NOMO-1 treated with dmso at 0.1 percent for 144 hours (cell line): Measurements from ENCODE around the gene GARIN1A.
"Not testable (repeated sequence)": the region's sequence is repeated elsewhere in the genome, so short reads cannot be mapped to it uniquely, and the experiment has no call there.

Source experiments
- DNase-seq: peaks from one replicate; lab custom pipeline; 2025; ENCODE audit not compliant: unreplicated experiment; lab: John Stamatoyannopoulos, UW

GARIN1A gene

DNA sequence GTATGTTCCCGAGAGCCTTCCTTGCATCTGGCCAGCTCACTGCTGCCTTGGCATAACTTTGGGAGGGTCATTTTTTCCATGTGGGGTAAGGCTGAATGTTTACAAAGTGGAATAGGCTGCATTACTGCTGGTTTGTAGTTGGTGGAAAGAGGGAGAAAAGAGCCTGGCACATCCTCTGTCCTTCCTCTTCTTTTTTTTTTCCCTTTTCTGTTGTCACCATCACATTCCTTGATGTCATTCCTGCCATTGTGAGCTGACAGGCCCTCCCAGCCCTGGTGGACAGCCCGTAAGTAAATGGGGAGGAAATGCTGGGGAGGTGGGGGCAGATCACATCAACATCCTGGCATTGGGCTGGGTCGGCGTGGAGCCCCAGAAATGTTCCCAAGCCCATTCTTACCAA lies at the start of gene GARIN1A:
GARIN1A (plus strand) TSS at position 301 of the 400 bp plus-strand sequence. CDS start 106 bp downstream, outside the sequence.
- no peak for DNase-seq

DNA sequence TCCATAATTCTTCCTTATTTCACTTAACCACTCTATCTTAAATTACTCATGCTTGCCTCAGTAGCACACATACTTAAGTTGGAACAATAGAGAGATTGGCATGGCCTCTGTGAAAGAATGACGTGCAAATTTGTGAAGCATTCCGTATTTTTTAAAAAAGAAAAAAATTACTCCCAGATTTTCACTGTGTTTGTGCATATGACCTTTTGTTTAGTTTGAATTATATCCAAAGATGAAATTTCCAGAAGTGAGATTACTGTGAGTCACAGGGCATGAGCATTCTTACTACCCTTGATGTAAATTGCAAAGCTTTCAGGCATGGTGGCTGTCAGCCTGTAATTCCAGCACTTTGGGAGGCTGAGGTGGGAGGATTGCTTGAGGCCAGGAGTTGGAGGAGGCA lies 45.0 kb upstream of the GARIN1A start:
- not testable (repeated sequence) for DNase-seq

DNA sequence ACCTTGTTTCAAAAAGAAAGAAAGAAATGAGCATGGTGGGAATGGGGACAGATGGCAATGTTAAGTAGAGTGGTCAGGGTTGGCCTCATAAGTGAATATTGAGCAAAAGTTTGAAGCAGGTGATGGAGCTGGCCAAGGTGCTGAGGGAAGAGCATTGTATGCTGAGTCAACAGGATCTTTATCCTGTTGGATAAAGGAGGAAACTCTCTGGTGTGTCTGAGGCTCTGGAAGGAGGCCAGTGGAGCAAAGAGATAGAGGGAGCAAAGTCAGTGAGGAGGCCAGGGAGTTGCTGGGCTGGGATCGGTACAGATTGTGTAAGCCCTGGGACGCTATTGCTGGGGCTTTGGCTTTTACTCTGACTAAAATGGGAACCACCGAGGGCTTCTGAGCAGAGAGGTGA lies 38.2 kb upstream of the GARIN1A start:
- not testable (repeated sequence) for DNase-seq

DNA sequence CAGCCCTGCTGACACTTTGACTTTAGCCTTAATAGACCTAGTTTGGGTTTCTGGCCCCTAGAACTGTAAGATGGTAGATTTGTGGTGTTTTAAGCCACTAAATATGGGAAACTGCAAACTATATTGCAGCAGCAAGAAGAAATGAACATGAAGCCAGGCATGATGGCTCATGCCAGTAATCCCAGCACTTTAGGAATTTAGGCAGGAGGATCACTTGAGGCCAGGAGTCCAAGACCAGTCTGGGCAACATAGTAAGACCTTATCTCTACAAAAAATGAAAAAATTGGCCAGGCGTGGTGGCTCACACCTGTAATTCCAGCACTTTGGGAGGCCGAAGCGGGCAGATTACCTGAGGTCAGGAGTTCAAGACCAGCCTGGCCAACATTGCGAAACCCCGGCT lies 26.9 kb upstream of the GARIN1A start:
- not testable (repeated sequence) for DNase-seq

DNA sequence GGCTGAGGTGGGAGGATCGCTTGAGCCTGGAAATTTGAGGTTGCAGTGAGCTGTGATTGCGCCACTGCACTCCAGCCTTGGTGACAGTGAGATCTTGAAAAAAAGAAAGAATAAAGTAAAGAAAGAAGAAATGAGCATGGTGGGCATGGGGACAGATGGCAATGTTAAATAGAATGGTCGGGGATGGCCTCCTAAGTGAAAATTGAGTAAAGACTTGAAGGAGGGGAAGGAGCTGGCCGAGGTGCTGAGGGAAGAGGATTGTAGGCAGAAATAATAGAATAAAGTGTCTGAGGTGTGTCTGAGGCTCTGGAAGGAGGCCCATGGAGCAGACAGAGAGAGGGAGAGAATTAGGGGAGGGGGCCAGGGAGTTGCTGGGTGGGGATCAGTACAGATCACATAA lies 26.2 kb upstream of the GARIN1A start:
- DNase-seq = not testable (repeated sequence)

DNA sequence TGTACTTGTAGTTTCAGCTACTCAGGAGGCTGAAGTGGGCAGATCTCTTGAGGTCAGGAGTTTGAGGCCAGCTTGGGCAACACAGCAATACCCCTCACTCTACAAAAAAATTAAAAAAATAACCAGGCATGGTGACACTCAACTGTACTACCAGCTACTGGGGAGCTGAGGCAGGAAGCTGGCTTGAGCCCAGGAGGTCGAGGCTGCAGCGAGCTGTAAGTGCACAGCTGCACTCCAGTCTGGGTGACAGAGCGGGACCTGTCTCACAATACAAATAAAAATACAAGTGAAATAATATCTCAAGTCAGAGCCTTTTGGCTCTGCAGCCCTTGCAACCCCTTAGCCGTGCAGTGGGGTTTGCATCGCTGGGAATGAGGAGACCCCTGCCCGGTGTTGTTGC lies 25.2 kb upstream of the GARIN1A start:
- not testable (repeated sequence) for DNase-seq

DNA sequence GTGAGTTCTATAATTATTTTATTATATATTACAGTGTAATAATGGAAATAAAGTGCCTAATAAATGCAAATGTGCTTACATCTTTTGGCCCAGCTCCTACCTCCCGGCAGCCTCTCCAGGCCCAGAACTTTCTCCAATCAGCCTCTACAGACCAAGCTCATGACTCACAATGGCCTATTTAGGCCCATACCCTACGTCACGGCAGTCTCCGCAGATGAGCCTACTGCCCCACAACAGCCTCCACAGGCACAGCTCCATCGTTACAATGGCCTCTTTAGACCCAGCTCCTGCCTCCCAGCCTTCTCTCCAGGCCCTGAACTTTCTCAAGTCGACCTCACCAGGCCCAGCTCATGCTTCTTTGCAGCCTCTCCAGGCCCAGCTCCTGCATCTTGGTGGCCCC lies 21.0 kb upstream of the GARIN1A start:
- not testable (repeated sequence) for DNase-seq

DNA sequence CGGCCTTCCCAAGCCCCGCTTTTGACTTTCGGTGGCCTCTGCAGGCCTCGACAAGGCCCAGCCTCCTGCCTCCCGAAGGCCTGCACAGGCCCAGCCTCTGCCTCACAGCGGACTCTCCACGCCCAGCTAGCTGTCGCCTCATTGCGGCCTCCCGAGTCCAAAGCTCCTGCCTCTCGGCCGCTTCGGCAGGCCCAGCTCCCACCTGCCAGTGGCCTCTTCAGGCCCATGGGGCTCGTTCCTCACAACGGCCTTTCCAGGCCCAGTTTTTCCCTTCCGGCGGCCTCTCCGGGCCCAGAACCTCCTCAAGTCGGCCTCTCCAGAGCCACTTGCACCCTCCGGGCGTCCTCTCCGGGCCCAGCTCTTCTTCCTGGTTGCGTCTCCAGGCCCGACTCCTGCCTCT lies 19.5 kb upstream of the GARIN1A start:
- not testable (repeated sequence) for DNase-seq

DNA sequence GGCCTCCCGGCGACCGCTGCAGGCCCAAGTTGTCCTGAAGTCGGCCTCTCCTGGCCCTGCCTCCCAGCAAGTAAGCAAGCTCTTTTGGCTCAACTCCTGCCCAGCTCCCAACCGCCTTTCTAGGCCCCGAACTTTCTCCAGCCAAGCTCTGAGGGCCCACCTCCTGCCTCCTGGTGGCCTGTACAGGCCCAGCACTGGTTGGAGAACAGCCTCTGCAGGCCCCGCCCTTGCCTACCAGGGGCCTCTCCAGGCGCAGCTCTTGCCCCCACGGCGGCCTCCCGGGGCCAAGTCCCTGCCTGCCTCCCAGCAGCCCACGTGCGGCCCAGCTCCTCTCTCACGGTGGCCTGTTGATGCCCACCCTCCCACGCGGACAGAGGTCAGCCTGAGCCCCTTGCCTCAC lies 18.9 kb upstream of the GARIN1A start:
- DNase-seq = not testable (repeated sequence)

DNA sequence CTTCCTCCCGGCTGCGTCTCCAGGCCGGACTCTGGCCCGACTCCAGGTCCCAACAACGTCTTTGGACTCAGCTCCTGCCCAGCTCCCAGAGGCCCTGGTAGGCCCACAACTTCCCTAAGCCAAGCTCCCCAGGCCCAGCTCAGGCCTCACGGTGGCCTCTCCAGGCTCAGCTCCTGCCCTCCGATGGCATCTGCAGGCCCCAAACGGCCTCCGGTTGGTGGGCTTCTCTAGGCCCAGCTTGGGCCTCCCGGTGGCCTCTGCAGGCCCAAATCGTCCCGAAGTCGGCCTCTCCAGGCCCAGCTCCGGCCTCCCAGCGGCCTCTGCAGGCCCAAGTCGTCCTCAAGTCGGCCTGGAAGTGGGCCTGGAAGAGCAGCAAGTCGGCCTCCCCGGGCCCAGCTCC lies 18.0 kb upstream of the GARIN1A start:
- not testable (repeated sequence) for DNase-seq

DNA sequence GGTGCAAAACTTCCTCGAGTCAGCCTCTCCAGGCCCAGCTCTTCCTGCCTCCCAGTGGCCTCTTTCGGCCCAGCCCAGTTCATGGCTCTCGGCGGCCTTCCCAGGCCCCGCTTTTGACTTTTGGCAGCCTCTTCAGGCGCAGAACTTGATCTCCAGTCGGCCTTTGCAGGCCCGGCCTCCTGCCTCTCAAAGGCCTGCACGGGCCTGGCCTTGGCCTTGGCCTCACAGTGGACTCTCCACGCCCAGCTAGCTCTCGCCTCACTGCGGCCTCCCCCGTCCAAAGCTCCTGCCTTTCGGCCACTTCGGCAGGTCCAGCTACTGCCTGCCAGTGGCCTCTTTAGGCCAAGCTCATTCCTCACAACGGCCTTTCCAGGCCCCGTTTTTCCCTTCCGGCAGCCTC lies 17.6 kb upstream of the GARIN1A start:
- DNase-seq = not testable (repeated sequence)

DNA sequence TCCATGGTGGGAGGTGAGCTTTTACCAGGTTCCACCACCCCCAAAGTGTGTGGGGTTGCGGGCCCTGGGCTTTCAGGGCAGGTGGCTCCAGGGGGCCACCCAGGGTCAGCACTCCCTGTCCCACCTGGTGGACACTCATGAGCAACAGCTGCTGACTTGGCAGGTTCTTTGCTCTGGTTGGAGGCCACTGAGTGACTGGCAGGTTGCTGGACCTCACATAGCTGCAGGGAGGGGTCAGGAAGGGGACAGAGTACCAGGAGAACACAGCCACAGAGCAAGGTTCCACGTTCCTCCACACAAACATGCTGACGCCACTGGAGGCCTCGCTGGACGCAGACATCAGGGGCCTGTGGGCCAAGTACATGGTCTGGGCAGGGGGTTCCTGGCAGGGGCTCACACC lies 13.7 kb upstream of the GARIN1A start:
- DNase-seq = not testable (repeated sequence)

DNA sequence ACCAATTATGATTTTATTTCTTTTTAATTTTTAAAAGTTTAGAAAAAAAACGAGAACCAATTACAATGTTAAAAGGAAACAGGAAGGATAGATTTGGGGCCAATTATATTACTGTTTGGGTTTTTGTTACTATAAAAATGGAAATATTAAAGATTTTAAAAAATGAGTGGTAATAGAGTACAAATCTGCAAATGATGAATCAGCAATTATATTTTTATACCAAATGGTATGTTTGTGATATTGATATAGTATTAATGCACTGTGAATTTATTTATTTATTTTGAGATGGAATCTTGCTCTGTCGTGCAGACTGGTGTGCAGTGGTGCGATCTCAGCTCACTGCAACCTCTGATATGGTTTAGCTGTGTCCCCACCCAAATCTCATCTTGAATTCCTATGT lies 11.5 kb upstream of the GARIN1A start:
- no peak for DNase-seq

DNA sequence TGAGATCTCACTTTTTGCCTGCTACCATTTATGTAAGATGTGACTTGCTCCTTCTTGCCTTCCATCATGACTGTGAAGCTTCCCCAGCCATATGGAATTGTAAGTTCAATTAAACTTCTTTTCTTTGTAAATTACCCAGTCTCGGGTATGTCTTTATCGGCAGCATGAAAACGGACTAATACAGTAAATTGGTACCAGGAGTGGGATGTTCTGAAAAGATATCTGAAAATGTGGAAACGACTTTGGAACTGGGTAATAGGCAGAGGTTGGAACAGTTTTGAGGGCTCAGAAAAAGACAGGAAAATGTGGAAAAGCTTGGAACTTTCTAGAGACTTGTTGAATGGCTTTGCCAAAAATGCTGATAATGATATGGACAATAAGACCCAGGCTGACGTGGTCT lies 10.6 kb upstream of the GARIN1A start:
- DNase-seq = no peak

DNA sequence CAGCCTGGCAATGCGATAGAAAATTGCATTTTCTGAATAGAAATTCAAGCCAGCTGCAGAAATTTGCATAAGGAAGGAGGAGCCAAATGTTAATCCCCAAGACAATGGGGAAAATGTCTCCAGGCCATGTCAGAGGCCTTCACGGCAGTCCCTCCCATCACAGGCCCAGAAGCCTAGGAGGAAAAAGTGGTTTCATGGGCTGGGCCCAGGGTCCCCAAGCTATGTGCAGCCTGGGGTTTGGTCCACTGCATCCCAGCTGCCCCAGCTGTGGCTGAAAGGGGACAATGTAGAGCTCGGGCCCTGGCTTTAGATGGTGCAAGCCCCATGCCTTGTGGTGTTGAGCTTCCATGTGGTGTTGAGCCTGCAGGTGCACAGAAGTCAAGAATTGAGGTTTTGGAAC lies 10.0 kb upstream of the GARIN1A start:
- DNase-seq = no peak

DNA sequence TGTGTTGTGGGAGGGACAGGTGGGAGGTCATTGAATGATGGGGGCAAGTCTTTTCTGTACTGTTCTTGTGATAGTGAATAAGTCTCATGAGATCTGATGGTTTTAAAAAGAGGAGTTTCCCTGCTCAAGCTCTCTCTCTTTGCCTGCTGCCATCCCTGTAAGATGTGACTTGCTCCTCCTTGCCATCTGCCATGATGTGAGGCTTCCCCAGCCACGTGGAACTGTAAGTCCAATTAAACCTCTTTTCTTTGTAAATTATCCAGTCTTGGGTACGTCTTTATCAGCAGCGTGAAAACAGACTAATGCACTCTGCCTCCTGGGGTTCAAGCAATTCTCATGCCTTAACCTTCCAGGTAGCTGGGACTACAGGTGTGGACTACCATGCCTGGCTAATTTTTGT lies 8.9 kb upstream of the GARIN1A start:
- not testable (repeated sequence) for DNase-seq

DNA sequence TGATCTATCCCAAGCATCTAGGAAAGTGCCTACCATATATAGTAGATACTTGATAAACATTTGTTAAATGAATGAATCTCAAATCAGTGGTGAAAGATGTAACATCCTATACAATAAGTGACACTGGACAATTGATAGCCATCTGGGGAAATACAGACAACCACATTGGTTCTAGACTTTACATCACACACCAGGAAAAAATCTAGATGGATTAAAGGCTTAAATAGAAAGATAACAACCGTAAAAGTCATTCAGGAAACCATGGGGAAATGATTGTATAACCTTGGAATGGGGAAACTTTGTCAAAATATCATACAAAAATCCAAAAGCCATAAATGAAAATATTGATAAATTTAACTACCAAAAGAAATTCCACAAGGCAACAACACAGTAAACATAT lies 7.0 kb upstream of the GARIN1A start:
- no peak for DNase-seq

DNA sequence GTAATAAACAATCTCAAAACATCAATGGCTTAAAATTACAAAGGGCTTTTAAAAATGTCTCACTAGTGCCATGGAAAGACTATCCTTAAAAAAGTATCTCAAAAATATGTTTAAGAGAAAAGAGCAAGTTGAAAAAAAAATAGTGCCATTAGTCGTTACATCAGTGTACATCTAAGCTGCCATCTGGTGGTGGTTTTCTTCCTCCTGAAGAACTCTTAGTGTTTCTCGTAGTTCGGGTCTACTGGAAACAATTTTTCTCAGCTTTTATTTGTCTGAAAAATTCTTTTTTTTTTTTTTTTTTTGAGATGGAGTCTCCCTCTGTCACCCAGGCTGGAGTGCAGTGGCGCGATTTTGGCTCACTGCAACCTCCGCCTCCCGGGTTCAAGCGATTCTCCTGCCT lies 5.9 kb upstream of the GARIN1A start:
- no peak for DNase-seq

DNA sequence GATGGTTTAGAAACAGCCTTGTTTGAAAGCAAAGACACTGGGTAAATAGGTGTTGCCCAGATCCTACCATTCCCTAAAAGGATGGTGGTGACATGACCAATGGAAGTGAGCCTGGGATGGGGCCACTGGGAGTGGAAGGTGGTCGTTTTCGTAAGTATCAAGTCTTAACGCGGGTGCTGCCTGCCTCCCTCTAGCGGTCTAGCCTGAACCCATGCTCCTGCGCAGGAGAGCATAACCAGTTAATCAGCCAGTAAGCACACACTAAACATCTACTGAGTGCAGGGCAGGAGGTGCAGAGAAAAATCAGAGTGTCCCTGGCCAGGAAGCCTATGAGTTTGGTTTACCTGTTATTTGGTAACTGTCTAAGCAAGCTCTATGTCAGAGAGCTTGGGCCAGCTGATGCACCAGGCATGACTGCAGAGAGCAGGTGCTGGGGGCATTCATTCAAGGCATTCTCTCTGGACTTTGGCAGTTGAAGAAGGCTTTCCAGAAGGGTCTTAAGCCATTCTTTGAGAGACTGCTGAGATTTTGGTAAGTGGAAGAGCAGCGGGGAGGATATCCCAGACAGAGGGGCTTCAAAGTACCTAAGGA lies 930 bp downstream of the GARIN1A start:
- no peak for DNase-seq

DNA sequence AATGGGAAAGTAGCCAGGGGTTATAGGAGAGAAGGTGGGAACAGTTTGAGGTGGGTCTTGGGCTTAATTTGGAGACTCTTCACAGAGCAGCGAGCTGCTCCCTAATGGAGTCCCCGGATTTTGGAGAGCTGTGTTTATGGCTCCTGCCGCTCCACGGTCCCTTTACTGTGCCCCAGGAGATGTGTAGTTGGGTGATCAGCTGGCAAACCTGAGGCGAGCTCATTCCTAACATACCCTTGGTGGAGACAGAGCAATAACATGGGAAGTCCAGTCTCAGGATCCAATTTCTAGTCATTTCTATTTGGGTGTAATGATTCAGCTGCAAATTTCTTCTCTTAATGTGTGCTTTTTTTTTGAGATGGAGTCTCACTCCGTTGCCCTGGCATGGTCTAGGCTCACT lies 1.5 kb downstream of the GARIN1A start:
- no peak for DNase-seq

DNA sequence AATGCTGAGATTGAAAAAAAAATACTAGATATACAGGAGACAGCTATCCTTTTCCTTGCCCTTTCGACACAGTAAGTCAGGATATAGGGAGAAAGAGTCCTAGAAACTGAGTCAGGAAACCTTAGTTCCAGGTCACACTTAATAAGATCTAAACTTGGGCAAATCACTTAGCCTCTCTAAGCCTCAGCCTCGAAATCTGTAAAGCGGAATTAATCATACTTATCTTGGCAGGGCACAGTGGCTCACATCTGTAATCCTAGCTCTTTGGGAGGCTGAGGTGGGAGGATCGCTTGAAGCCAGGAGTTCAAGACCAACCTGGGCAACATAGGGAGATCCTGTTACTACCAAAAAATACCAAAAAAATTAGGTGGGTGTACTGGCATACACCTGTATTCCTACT lies 4.6 kb downstream of the GARIN1A start:
- DNase-seq = no peak

DNA sequence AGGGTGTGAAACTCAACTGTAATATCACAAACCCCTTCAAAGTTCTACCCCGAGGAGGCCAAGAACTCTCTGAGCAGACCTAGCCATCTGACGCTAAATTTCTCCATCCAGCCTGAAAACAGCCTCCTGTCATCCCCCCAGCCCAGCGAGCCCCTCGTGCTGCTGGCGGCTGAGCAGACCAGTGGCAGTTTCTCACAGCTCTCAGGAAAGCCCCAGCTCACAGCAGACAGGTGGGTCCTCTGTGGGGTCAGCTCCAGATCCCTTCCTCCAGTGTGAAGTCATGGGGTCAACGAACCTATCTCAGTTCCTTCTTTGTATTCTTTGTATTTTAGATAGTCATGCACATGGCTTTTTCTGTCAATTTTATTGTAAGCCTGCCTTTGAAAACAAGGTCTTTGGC lies 7.8 kb downstream of the GARIN1A start:
- no peak for DNase-seq

DNA sequence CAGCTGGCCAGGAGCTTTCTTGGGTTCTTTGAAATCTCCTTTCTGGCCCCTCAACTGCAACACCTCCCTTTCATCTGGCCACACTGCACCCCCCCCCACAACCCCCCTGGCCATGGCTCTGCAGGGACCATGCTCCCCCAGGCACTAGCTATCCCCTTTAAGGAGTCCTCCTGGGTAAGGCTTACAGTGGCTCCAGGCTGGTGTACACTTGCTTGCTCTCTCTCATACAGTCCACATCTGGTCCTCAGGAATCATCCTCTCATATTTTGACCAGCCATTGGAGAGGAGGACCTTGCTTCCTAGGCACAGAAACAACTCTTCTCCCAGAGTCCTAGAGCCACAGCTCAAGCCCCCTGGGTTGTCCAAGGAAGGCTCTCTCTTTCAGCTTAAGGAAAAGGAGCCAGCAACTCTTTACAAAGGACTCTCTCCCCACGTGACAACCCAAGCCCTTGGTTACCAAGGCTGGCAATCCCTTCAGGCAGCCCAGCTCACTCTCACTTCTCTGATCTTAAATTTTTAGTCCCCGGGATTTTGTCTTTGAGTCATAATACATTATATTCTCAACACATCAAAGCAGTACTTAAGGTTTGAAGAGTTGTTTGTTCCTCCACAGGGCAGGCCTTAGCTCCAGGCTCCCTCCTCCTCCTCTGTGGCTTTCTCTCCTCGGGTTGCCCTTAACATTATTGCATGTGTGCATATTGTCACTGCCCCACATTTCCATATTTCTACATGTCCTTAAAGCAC lies 9.9 kb downstream of the GARIN1A start:
- DNase-seq = no peak
